Measurements from ENCODE around the gene BABAM2. TPM values are rescaled to one million over a fixed set of nuclear protein-coding genes. Genes with fewer than 3 reads are reported as not detected.

The BABAM2 gene
- total RNA-seq, 2 experiments from 2014 or later: 66.8 to 68.4 TPM

DNA sequence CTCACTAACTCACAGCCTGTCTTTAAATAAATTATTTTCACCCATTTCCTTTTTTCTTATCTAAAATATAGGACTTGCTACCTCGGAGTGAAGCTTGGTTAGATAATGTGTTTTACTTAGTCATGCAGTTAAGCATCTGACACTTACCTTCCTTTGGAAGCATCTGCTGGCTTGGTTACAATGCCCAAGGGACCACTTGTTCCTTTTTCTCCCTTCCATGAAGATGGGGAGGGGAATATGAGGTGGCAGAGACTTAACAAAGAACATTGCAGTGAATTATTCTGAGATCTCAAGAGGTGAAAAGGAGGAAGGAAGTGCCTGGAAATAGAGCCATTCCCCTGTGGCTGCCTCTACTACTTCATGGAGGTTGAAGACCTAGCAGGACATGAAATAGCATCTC is 356.8 kb downstream of the BABAM2 start:
- no peak for TF ChIP-seq CTCF (IDR thresholded peaks at IDR 0.05)
- intact Hi-C loops (cut with micrococcal nuclease): no loop called here
- peaks cover 5% of the 10 kb centered on the region for H3K36me3 Mint-ChIP-seq (ENCODE audit: low read depth)
- H3K9me3 Mint-ChIP-seq: no peaks in the 10 kb centered on the region
- ATAC-seq (no peak), DNase-seq (no peak)
- no peaks in the 10 kb centered on the region for H3K27me3 Mint-ChIP-seq
- no peak overlapping the region for H3K4me3 Mint-ChIP-seq
- no peak overlapping the region for H3K27ac Mint-ChIP-seq
- CTCF ChIA-PET: no interaction called here
- POLR2A ChIA-PET: interaction anchor here (0.6 kb wide), 1 partner anchor 141 kb away, joined by 3 read pairs; no protein-coding TSS in a partner anchor
- peaks cover 14% of the 10 kb centered on the region for H3K4me1 Mint-ChIP-seq (ENCODE audit: low read depth)

- Mint-ChIP-seq H3K4me1 (ENCODE audit: low read depth) (peaks cover 19% of the 10 kb centered on the region), H3K27me3 (no peaks in the 10 kb centered on the region), H3K36me3 (ENCODE audit: low read depth) (peaks cover 5% of the 10 kb centered on the region), H3K27ac (no peak overlapping the region), H3K9me3 (no peaks in the 10 kb centered on the region), H3K4me3 (no peak overlapping the region)
- DNase-seq: no peak
- ChIA-PET CTCF (no interaction called here), POLR2A (interaction anchor here (0.6 kb wide), 1 partner anchor 141 kb away, joined by 3 read pairs; no protein-coding TSS in a partner anchor)
- intact Hi-C loops (cut with micrococcal nuclease): no loop called here
- ATAC-seq: no peak
- no peak for TF ChIP-seq CTCF (IDR thresholded peaks at IDR 0.05)
Observed at GRCh38 chr2:28247734-28248133, 357.2 kb downstream of the BABAM2 start.

DNA sequence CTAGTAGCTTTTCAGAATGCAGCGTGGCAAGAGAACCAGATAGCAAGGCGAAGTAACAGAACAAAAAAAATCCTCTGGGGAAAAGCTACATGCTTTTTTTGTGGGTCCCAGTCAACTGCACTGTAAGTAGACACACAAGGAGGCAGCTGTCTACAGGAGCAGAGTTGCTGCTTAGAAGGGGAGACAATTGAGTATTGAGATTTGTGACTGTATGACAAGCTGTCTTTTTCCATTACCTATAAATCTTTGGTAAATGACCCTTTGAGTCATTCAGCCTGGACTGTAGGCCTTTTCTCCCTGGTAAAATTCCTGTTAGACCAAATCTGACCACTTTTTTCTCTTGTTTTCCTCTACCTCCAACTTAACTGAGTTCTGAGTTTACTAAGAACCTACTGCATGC is 358.0 kb downstream of the BABAM2 start:
- peaks cover 24% of the 10 kb centered on the region for H3K4me1 Mint-ChIP-seq (ENCODE audit: low read depth)
- POLR2A ChIA-PET: no interaction called here

DNA sequence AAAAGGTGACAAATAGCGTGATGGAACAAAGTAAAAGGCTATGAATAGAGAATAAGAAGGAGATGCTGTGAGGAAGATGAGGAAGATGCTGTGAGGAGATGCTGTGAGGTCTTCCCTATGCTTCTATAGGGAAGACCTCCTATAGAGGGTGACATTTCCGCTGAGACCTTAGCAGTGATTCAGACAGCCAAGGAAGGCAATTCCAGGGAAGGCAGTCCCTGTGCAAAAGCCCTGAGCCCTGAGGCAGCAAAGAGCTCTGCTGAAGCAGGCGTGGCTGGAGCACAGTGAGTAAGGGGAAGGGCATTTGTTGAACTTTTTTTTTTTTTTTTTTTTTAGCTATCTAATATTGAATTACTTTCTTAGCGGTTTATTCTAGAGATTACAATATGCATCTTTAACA is 359.5 kb downstream of the BABAM2 start:
- ChIA-PET CTCF (interaction anchor here (0.8 to 1.0 kb wide), 2 partner anchors 14 to 566 kb away, joined by 3 read pairs; no protein-coding TSS in a partner anchor), POLR2A (no interaction called here)
- ATAC-seq (no peak), DNase-seq (no peak)
- intact Hi-C loops (cut with micrococcal nuclease): no loop called here
- peaks cover 7% of the 10 kb centered on the region for H3K36me3 Mint-ChIP-seq (ENCODE audit: low read depth)
- no peak overlapping the region for H3K27ac Mint-ChIP-seq
- no peaks in the 10 kb centered on the region for H3K9me3 Mint-ChIP-seq
- TF ChIP-seq CTCF (IDR thresholded peaks at IDR 0.05): no peak
- H3K4me1 Mint-ChIP-seq (ENCODE audit: low read depth): peaks cover 24% of the 10 kb centered on the region
- no peaks in the 10 kb centered on the region for H3K27me3 Mint-ChIP-seq
- H3K4me3 Mint-ChIP-seq: no peak overlapping the region

More for the DNA sequence above, 358.0 kb downstream of the BABAM2 start:
- no peaks in the 10 kb centered on the region for H3K9me3 Mint-ChIP-seq
- intact Hi-C loops (cut with micrococcal nuclease): no loop called here
- TF ChIP-seq CTCF (IDR thresholded peaks at IDR 0.05): no peak
- H3K4me3 Mint-ChIP-seq: no peak overlapping the region
- CTCF ChIA-PET: interaction anchor here (1.3 kb wide), 1 partner anchor 23 kb away, joined by 3 read pairs; no protein-coding TSS in a partner anchor
- DNase-seq: no peak
- H3K27me3 Mint-ChIP-seq: no peaks in the 10 kb centered on the region
- H3K36me3 Mint-ChIP-seq (ENCODE audit: low read depth): peaks cover 6% of the 10 kb centered on the region
- H3K27ac Mint-ChIP-seq: no peak overlapping the region
- no peak for ATAC-seq

GRCh38 chr2:28251337-28251736 is 360.8 kb downstream of the BABAM2 start:
- peaks cover 5% of the 10 kb centered on the region for H3K36me3 Mint-ChIP-seq (ENCODE audit: low read depth)
- H3K27ac Mint-ChIP-seq: peak overlapping the region; percentile 62
- H3K27me3 Mint-ChIP-seq: no peaks in the 10 kb centered on the region
- no peaks in the 10 kb centered on the region for H3K9me3 Mint-ChIP-seq
- peak; percentile 75 for ATAC-seq
- no peak overlapping the region for H3K4me3 Mint-ChIP-seq
- TF ChIP-seq CTCF (IDR thresholded peaks at IDR 0.05): no peak
- intact Hi-C loops (cut with micrococcal nuclease): no loop called here
- DNase-seq: peak; percentile 41
- CTCF ChIA-PET: interaction anchor here (1.0 kb wide), 1 partner anchor 12 kb away, joined by 3 read pairs; no protein-coding TSS in a partner anchor
- peaks cover 24% of the 10 kb centered on the region for H3K4me1 Mint-ChIP-seq (ENCODE audit: low read depth)
- POLR2A ChIA-PET: no interaction called here
